DLD1 (cell line): ENCODE results near the gene ZCCHC24.

Source experiments
- in situ Hi-C: cut with HindIII; loops from 2 replicates; pipeline ENCODE4 v1.10.0; 2017; ENCODE audit warnings: low sequenced_read_pairs

Gene ZCCHC24

GRCh38 chr10:79475119-79475653 lies 29.8 kb upstream of the ZCCHC24 start:
- in situ Hi-C loops, result loop anchor here (25.0 kb wide), 1 partner anchor 113 kb away; no protein-coding TSS in a partner anchor

- in situ Hi-C loops, result loop anchor here (25.0 kb wide), 1 partner anchor 1436 kb away; the partner anchor contains the start of genes POLR3A and RPS24
Observed at GRCh38 chr10:79473496-79474095, 28.2 kb upstream of the ZCCHC24 start.

- in situ Hi-C loops, result loop anchor here (25.0 kb wide), 1 partner anchor 1436 kb away; the partner anchor contains the start of genes POLR3A and RPS24
Observed at GRCh38 chr10:79472951-79473350, 27.5 kb upstream of the ZCCHC24 start.

GRCh38 chr10:79472449-79472848 lies 27.0 kb upstream of the ZCCHC24 start:
- in situ Hi-C loops, result loop anchor here (25.0 kb wide), 1 partner anchor 1435 kb away; the partner anchor contains the start of genes POLR3A and RPS24

- in situ Hi-C loops, result loop anchor here (25.0 kb wide), 1 partner anchor 1434 kb away; the partner anchor contains the start of genes POLR3A and RPS24
Observed at GRCh38 chr10:79471776-79472175, 26.4 kb upstream of the ZCCHC24 start.

- in situ Hi-C loops, result loop anchor here (25.0 kb wide), 1 partner anchor 1433 kb away; the partner anchor contains the start of genes POLR3A and RPS24
Observed at GRCh38 chr10:79470096-79470495, 24.7 kb upstream of the ZCCHC24 start.

GRCh38 chr10:79468841-79469585 lies 23.6 kb upstream of the ZCCHC24 start:
- in situ Hi-C loops, result loop anchor here (25.0 kb wide), 1 partner anchor 1432 kb away; the partner anchor contains the start of genes POLR3A and RPS24

GRCh38 chr10:79468015-79468560 lies 22.7 kb upstream of the ZCCHC24 start:
- in situ Hi-C loops, result loop anchor here (25.0 kb wide), 1 partner anchor 1431 kb away; the partner anchor contains the start of genes POLR3A and RPS24

- in situ Hi-C loops, result loop anchor here (25.0 kb wide), 1 partner anchor 1428 kb away; the partner anchor contains the start of genes POLR3A and RPS24
Observed at GRCh38 chr10:79465341-79465740, 19.9 kb upstream of the ZCCHC24 start.

GRCh38 chr10:79463578-79464496 lies 18.4 kb upstream of the ZCCHC24 start:
- in situ Hi-C loops, result loop anchor here (25.0 kb wide), 1 partner anchor 1427 kb away; the partner anchor contains the start of genes POLR3A and RPS24

- in situ Hi-C loops, result loop anchor here (25.0 kb wide), 1 partner anchor 1423 kb away; the partner anchor contains the start of genes POLR3A and RPS24
Observed at GRCh38 chr10:79460687-79461086, 15.3 kb upstream of the ZCCHC24 start.

- in situ Hi-C loops, result loop anchor here (25.0 kb wide), 1 partner anchor 1422 kb away; the partner anchor contains the start of genes POLR3A and RPS24
Observed at GRCh38 chr10:79459243-79459642, 13.8 kb upstream of the ZCCHC24 start.

GRCh38 chr10:79458483-79458882 lies 13.1 kb upstream of the ZCCHC24 start:
- in situ Hi-C loops, result loop anchor here (25.0 kb wide), 1 partner anchor 1421 kb away; the partner anchor contains the start of genes POLR3A and RPS24

GRCh38 chr10:79457256-79457785 lies 11.9 kb upstream of the ZCCHC24 start:
- in situ Hi-C loops, result loop anchor here (25.0 kb wide), 1 partner anchor 1420 kb away; the partner anchor contains the start of genes POLR3A and RPS24

GRCh38 chr10:79454259-79454658 lies 8.8 kb upstream of the ZCCHC24 start:
- in situ Hi-C loops, result loop anchor here (25.0 kb wide), 1 partner anchor 1417 kb away; the partner anchor contains the start of genes POLR3A and RPS24

- in situ Hi-C loops, result loop anchor here (25.0 kb wide), 1 partner anchor 1416 kb away; the partner anchor contains the start of genes POLR3A and RPS24
Observed at GRCh38 chr10:79453392-79453791, 8.0 kb upstream of the ZCCHC24 start.

GRCh38 chr10:79452174-79452611 lies 6.8 kb upstream of the ZCCHC24 start:
- in situ Hi-C loops, result loop anchor here (25.0 kb wide), 1 partner anchor 1415 kb away; the partner anchor contains the start of genes POLR3A and RPS24

- in situ Hi-C loops, result loop anchor here (25.0 kb wide), 1 partner anchor 1414 kb away; the partner anchor contains the start of genes POLR3A and RPS24
Observed at GRCh38 chr10:79451046-79451699, 5.7 kb upstream of the ZCCHC24 start.
